ENCODE measurements around the gene COP1. TPM values are rescaled to one million over a fixed set of nuclear protein-coding genes. Genes with fewer than 3 reads are reported as not detected.

COP1 gene
- total and polyA plus RNA-seq, 10 of the 15 experiments (the other 5 are each of a cell fraction or from before 2014, with no cell fraction given): 17.7 to 49.9 (median 38.7) TPM

DNA sequence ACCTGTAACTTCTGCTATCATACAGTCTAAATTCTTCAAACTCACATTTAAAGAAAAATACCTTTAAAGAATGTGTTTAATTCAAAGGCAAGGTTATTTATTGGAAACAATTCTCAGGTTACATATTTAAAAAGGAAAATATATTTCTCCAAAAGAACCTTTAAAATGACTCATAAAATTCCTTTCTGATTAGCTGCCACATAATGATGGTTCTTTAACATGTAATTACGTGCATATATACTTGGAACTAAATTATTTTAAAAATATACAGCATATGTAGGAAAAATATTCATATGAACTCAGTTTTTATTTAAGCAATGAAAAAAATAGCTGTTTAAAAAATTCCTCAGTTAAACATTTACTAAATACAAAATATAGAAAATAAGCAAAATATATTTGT is 173.6 kb downstream of the COP1 start:
- H3K4me1 ChIP-seq (ENCODE audit: control insufficient read depth, insufficient read depth, low read length): no peaks in the 10 kb centered on the region
- no peaks in the 10 kb centered on the region for H3K79me2 ChIP-seq (ENCODE audit: control insufficient read depth, insufficient read depth, low read length)
- DNase-seq (ENCODE audit: low read depth, low spot score) (no peak), FAIRE-seq (no peak), ATAC-seq (no peak)
- no peaks in the 10 kb centered on the region for H4K20me1 ChIP-seq (ENCODE audit: control insufficient read depth, insufficient read depth)
- in situ Hi-C loops (cut with MboI): no loop called here
- H2AFZ ChIP-seq (ENCODE audit: control insufficient read depth, low read depth, low read length): no peak overlapping the region
- no peak overlapping the region for H3K9ac ChIP-seq (ENCODE audit: control insufficient read depth, insufficient read depth, low read length)
- H3K36me3 ChIP-seq (ENCODE audit: control insufficient read depth in 2 of 2, insufficient read depth in 2 of 2, low read length in 1 of 2): peaks cover 0 to 8% of the 10 kb centered on the region in 2 experiments; a peak in 1 of 4 replicates
- no peak overlapping the region for H3K4me2 ChIP-seq (ENCODE audit: control insufficient read depth, insufficient read depth)
- H3K27me3 ChIP-seq (replicated peaks in 1 of 2; ENCODE audit: control insufficient read depth in 2 of 2, insufficient read depth in 2 of 2, low read length in 1 of 2): no peaks in the 10 kb centered on the region
- ChIA-PET SMC1A (ENCODE audit: uncharacterized antibody, unreplicated experiment) (interaction anchor here (1.9 kb wide), 1 partner anchor 42 kb away, joined by 4 read pairs; no protein-coding TSS in a partner anchor), CTCF (interaction anchor here (0.9 to 1.4 kb wide), 2 partner anchors 15 to 41 kb away, joined by 3 read pairs; no protein-coding TSS in a partner anchor), RAD21 (ENCODE audit: unreplicated experiment) (no interaction called here), POLR2A (no interaction called here)
- H3K9me3 ChIP-seq (replicated peaks; ENCODE audit: control insufficient read depth, insufficient read depth, low read length): no peaks in the 10 kb centered on the region
- no peak overlapping the region for H3K27ac ChIP-seq (ENCODE audit: control insufficient read depth, insufficient read depth)
- BruUV-seq (replicated peaks): no TSS peak
- no peak overlapping the region for H3K4me3 ChIP-seq
- WGBS (ENCODE audit: insufficient coverage, insufficient replicate concordance, low lambda C conversion rate, missing lambda C conversion rate): 100% methylated on average over 1 of the region's 1 CpG
- intact Hi-C loops (cut with micrococcal nuclease; ENCODE audit: unreplicated experiment): no loop called here
- no peak for TF ChIP-seq NFYB (IDR thresholded peaks at IDR 0.05; ENCODE audit: insufficient read depth, low read depth, low read length)
- no peak for TF ChIP-seq RFX5 (IDR thresholded peaks at IDR 0.05; ENCODE audit: low read depth, low read length)
- no peak for TF ChIP-seq BMI1 (IDR thresholded peaks at IDR 0.05; ENCODE audit: borderline replicate concordance)
- TF ChIP-seq MEF2B (IDR thresholded peaks at IDR 0.05; ENCODE audit: partially characterized antibody, poor library complexity, severe bottlenecking): no peak
- TF ChIP-seq SREBF1 (IDR thresholded peaks at IDR 0.05; ENCODE audit: low read length): no peak

DNA sequence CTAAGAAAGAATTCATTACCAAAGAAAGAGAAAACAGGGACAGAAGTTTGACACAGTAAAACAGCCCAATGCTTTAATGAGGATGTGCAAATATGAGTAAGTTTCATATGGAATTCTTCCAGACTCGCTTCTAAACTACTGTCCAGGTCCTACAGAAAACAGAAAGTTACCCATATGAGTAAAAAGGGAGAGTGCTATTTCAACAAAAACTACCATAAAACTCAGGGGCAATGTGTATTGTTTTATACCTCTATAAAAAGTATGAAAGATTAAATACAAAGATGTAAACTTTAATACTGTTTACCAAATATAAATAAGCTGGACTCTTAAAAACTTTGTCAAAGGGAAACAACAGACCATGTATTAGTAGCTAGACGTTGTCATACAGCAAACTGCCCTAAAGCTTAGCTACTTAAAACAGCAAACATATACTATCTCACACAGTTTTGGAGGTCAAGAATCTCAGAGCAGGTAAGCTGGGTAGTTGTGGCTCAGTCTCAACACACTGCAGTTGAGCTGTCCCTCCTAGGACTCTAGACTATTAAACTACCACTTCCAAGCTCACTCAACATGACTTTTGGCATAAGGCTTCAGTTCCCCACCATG is 174.9 kb downstream of the COP1 start:
- 97% methylated on average over 2 of the region's 2 CpGs for WGBS (ENCODE audit: insufficient coverage, insufficient replicate concordance, low lambda C conversion rate, missing lambda C conversion rate)
- Histone ChIP-seq H3K79me2 (ENCODE audit: control insufficient read depth, insufficient read depth, low read length) (no peaks in the 10 kb centered on the region), H3K27ac (ENCODE audit: control insufficient read depth, insufficient read depth) (no peak overlapping the region), H3K27me3 (replicated peaks in 1 of 2; ENCODE audit: control insufficient read depth in 2 of 2, insufficient read depth in 2 of 2, low read length in 1 of 2) (no peaks in the 10 kb centered on the region), H3K36me3 (ENCODE audit: control insufficient read depth in 2 of 2, insufficient read depth in 2 of 2, low read length in 1 of 2) (peaks cover 0 to 8% of the 10 kb centered on the region in 2 experiments; a peak in 1 of 4 replicates), H4K20me1 (ENCODE audit: control insufficient read depth, insufficient read depth) (no peaks in the 10 kb centered on the region), H3K4me1 (ENCODE audit: control insufficient read depth, insufficient read depth, low read length) (no peaks in the 10 kb centered on the region), H3K9ac (ENCODE audit: control insufficient read depth, insufficient read depth, low read length) (no peak overlapping the region), H3K4me3 (no peak overlapping the region), H3K4me2 (ENCODE audit: control insufficient read depth, insufficient read depth) (no peak overlapping the region), H2AFZ (ENCODE audit: control insufficient read depth, low read depth, low read length) (no peak overlapping the region), H3K9me3 (replicated peaks; ENCODE audit: control insufficient read depth, insufficient read depth, low read length) (no peaks in the 10 kb centered on the region)
- no peak for DNase-seq (ENCODE audit: low read depth, low spot score)
- intact Hi-C loops (cut with micrococcal nuclease; ENCODE audit: unreplicated experiment): no loop called here
- in situ Hi-C loops (cut with MboI): no loop called here
- RAD21 ChIA-PET (ENCODE audit: unreplicated experiment): no interaction called here
- SMC1A ChIA-PET (ENCODE audit: uncharacterized antibody, unreplicated experiment): interaction anchor here (0.5 to 1.9 kb wide), 3 partner anchors 34 to 73 kb away, joined by 3 to 4 read pairs (median 3); no protein-coding TSS in a partner anchor
- POLR2A ChIA-PET: interaction anchor here (0.6 kb wide), 1 partner anchor 22 kb away, joined by 3 read pairs; no protein-coding TSS in a partner anchor
- no peak for ATAC-seq
- no peak for FAIRE-seq
- BruUV-seq (replicated peaks): no TSS peak
- TF ChIP-seq SMAD1 (IDR thresholded peaks at IDR 0.05; ENCODE audit: low read depth, partially characterized antibody) (no peak), PAX8 (IDR thresholded peaks at IDR 0.05) (no peak)
- CTCF ChIA-PET: interaction anchor here (1.0 kb wide), 1 partner anchor 20 kb away, joined by 4 read pairs; no protein-coding TSS in a partner anchor
